ENCODE data around the gene SELENOO.

GRCh38 chr22:50242406-50242949, 41.7 kb downstream of the SELENOO start:
- TF ChIP-seq CTCF (IDR thresholded peaks at IDR 0.05; ENCODE audit: borderline replicate concordance, extremely low read depth, low read length, poor library complexity, severe bottlenecking) (no peak), EZH2 (IDR thresholded peaks at IDR 0.05; ENCODE audit: borderline replicate concordance, low read depth, low read length, severe bottlenecking) (no peak)

All from DND-41 (cell line).